Upper lobe of left lung (tissue), 6 donors: ENCODE data around the gene IQUB. TPM values are rescaled to one million over a fixed set of nuclear protein-coding genes. Genes with fewer than 3 reads are reported as not detected.

ENCODE experiments used
- ATAC-seq, 2 donors: fragments of 200-7000 bp; cut with Tn5 transposase; one replicate each; pipeline ENCODE4 v1.9.1; 2022; ENCODE audit warnings: mild to moderate bottlenecking in 2 of 2, moderate library complexity in 2 of 2; ENCODE audit not compliant: low FRiP score in 2 of 2
- DNase-seq, 2 donors: peaks; one replicate each; pipeline ENCODE4 v3.0.0-alpha.2; 2019 to 2020
- H3K27ac ChIP-seq, 4 donors: fragments of 200-600 bp; sonication (generic); one replicate each; pipeline ENCODE4 v1.5.1; 2016 to 2019
- H3K27me3 ChIP-seq, 4 donors: fragments of 200-600 bp; sonication (generic); one replicate each; pipeline ENCODE4 v1.5.1; 2017 to 2019
- H3K36me3 ChIP-seq, 4 donors: fragments of 200-600 bp; sonication (generic); one replicate each; pipeline ENCODE4 v1.5.1; 2016 to 2019
- H3K4me1 ChIP-seq, 4 donors: fragments of 200-600 bp; sonication (generic); one replicate each; pipeline ENCODE4 v1.5.1; 2018 to 2019
- H3K4me3 ChIP-seq, 4 donors: fragments of 200-600 bp; sonication (generic); one replicate each; pipeline ENCODE4 v1.5.1; 2017 to 2019; ENCODE audit warnings: mild to moderate bottlenecking in 2 of 4, moderate library complexity in 1 of 4
- H3K9me3 ChIP-seq, 4 donors: fragments of 200-600 bp; sonication (generic); one replicate each; pipeline ENCODE4 v1.5.1; 2018 to 2019
- EP300 ChIP-seq, 4 donors: sonication (generic); formaldehyde crosslinking; IDR thresholded peaks; one replicate each; pipeline ENCODE4 v1.5.1; 2017; ENCODE audit warnings: antibody characterized with exemption in 4 of 4, control low read depth in 2 of 4
- POLR2A ChIP-seq, 4 donors: fragments of 450-650 bp; IDR thresholded peaks; one replicate each; pipeline ENCODE4 v1.5.1; 2016 to 2017; ENCODE audit warnings: antibody characterized with exemption in 4 of 4, mild to moderate bottlenecking in 2 of 4
- POLR2AphosphoS5 ChIP-seq, 2 donors: sonication (generic); formaldehyde crosslinking; IDR thresholded peaks; one replicate each; pipeline ENCODE4 v1.5.1; 2017; ENCODE audit warnings: antibody characterized with exemption in 2 of 2
- WGBS, 2 donors: methylation state at CpG; one replicate each; pipeline ENCODE4 v1.1.5; 2017 to 2018; 5-methylcytosine and 5-hydroxymethylcytosine counted together
- total RNA-seq, 6 donors: library from RNA; depleted of rRNA in 4 of 6; stranded (reverse); fragments of >200 nt in 4 of 6; gene quantifications; one replicate each; pipeline versions ENCODE4 v1.1.0 to v1.2.1, GENCODE V29; 2016 to 2021
- TF ChIP-seq, protein P1 (sequence below), 6 experiments: fragments of 450-650 bp in 4 of 6; fragments of 200-600 bp in 2 of 6; sonication (generic) in 2 of 6; IDR thresholded peaks; one replicate each; pipeline ENCODE4 v1.5.1; 2016 to 2019; ENCODE audit warnings: antibody characterized with exemption in 6 of 6
- donor health status: DM: no; HTN: no; CAD: no; lungs with moderate emphysema.
- donor health status: DM: no; HTN: yes; CAD: no; lungs with severe emphysema.

IQUB gene
- total RNA-seq, result 10 to 100 TPM in 1 of 6 donors, 1 to 10 TPM in 3, under 1 TPM in 2; 0.66 to 19.7 (median 2.0) TPM

DNA sequence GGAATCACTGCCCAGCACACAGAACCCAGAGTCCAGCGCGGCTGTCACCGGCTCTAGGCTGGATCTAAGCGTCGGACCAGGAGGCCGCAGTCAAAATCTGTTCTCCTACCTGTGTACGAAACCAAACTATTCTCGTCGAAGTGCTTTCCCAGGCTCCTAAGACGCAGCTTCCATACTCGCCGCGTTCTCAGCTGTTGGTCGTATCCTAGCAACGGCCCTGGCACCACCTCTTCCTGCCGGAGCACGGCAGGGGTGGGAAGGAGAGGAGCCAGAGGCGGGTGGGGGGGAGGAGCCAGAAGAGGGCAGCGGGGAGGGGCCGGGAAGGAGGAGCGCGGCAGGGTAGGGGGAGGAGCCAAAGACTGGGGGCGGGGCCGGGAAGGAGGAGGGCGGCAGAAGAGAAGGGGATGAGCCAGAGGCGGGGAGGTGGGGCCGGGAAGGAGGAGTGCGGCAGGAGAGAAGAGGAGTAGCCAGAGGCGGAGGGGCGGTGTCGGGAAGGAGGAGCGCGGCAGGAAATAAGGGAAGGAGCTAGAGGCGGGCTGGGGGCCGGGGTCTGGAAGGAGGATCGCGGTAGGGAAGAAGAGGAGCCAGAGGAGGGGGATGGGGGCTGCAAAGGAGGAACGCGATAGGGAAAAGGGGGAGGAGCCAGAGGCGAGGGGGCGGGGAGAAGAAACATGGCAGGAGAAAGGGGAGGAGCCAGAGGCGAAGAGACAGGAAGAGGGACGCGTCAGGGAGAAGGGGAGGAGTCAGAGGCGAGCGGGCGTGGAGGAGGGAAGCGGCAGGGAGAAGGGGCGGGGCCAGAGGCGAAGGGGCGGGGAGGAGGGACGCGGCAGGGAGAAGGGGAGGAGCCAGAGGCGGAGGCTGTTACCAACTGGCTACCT lies at the start of gene IQUB:
Gene IQUB (minus strand): TSS at position 213 of the 878 bp plus-strand sequence. CDS start 22,255 bp downstream, outside the sequence.
- WGBS, 2 donors, result 1% methylated on average over 49 to 51 of the region's 54 CpGs

DNA sequence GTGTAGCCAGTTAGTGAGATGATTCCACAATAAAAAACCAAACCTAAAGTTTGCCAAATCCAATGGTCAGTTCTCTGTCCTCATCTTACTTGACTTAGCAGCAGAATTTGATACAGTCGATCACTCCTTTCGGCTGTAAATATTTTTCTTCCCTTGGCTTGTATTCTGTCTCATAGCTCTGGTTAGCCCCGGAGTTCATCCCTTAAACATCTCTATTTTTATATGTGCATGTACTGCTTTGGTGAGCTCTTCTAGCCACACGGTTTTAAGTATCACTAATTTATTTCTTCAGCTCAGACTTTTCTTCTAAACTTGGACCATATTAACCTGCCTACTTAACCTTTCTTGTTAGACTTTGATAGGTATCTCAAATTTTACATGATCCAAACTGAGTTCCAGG lies 49.4 kb upstream of the IQUB start:
- Histone ChIP-seq H3K9me3 (no peaks in the 10 kb centered on the region), H3K4me1 (no peaks in the 10 kb centered on the region), H3K27me3 (no peaks in the 10 kb centered on the region), H3K27ac (no peak overlapping the region), H3K36me3 (no peaks in the 10 kb centered on the region), H3K4me3 (no peak overlapping the region)
- no peak for DNase-seq
- 84 to 93% methylated on average over 4 of the region's 4 CpGs for WGBS, 2 donors
- TF ChIP-seq POLR2A (IDR thresholded peaks at IDR 0.05), result no peak
- no peak for TF ChIP-seq POLR2AphosphoS5 (IDR thresholded peaks at IDR 0.05)
- no peak for ATAC-seq

More for the DNA sequence above, at the start of gene IQUB:
- peak within 1 kb of the TSS; percentile 84 to 94 (median 86) for H3K27ac ChIP-seq
- H3K9me3 ChIP-seq, result no peaks in the 10 kb centered on the region
- TF ChIP-seq POLR2A (IDR thresholded peaks at IDR 0.05), result peak in 1 of 4 donors; percentile 69
- TF ChIP-seq, protein P1, sequence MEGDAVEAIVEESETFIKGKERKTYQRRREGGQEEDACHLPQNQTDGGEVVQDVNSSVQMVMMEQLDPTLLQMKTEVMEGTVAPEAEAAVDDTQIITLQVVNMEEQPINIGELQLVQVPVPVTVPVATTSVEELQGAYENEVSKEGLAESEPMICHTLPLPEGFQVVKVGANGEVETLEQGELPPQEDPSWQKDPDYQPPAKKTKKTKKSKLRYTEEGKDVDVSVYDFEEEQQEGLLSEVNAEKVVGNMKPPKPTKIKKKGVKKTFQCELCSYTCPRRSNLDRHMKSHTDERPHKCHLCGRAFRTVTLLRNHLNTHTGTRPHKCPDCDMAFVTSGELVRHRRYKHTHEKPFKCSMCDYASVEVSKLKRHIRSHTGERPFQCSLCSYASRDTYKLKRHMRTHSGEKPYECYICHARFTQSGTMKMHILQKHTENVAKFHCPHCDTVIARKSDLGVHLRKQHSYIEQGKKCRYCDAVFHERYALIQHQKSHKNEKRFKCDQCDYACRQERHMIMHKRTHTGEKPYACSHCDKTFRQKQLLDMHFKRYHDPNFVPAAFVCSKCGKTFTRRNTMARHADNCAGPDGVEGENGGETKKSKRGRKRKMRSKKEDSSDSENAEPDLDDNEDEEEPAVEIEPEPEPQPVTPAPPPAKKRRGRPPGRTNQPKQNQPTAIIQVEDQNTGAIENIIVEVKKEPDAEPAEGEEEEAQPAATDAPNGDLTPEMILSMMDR (IDR thresholded peaks at IDR 0.05), result no peak
- TF ChIP-seq POLR2AphosphoS5 (IDR thresholded peaks at IDR 0.05), result peak in 1 of 2 donors; percentile 73
- peak within 1 kb of the TSS; percentile 51 to 64 (median 59) for H3K4me3 ChIP-seq
- no peaks in the 10 kb centered on the region for H3K36me3 ChIP-seq
- ATAC-seq (peak; percentile 98 to 100), DNase-seq (peak; percentile 95 to 99)
- no peaks in the 10 kb centered on the region for H3K27me3 ChIP-seq
- H3K4me1 ChIP-seq, result peaks cover 7 to 11% (median 9%) of the 10 kb centered on the region in 4 donors

DNA sequence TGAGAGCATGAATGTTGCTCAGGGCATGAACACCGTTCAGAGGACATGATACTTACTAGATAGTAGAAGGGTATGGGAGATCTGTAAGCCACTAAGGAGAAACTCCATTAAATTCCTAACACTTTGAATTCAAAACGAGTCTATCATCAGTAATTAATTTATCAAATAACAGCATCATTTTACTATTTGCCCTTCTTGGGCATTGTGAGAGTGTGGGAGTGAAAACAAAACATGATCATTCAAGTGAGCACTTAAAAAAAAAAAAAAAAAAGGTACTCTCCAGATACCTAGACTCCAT lies 46.7 kb upstream of the IQUB start:
- DNase-seq, result no peak
- H3K27ac ChIP-seq, result no peak overlapping the region
- H3K4me3 ChIP-seq, result no peak overlapping the region
- TF ChIP-seq EP300 (IDR thresholded peaks at IDR 0.05), result no peak
- TF ChIP-seq, protein P1 (IDR thresholded peaks at IDR 0.05), result peak in 1 of 6 experiments; percentile 0
- H3K4me1 ChIP-seq, result no peaks in the 10 kb centered on the region
- no peak for ATAC-seq
- WGBS, 2 donors, result 26 to 28% methylated on average over 2 of the region's 2 CpGs
- H3K9me3 ChIP-seq, result no peaks in the 10 kb centered on the region
- no peaks in the 10 kb centered on the region for H3K27me3 ChIP-seq
- H3K36me3 ChIP-seq, result no peaks in the 10 kb centered on the region

DNA sequence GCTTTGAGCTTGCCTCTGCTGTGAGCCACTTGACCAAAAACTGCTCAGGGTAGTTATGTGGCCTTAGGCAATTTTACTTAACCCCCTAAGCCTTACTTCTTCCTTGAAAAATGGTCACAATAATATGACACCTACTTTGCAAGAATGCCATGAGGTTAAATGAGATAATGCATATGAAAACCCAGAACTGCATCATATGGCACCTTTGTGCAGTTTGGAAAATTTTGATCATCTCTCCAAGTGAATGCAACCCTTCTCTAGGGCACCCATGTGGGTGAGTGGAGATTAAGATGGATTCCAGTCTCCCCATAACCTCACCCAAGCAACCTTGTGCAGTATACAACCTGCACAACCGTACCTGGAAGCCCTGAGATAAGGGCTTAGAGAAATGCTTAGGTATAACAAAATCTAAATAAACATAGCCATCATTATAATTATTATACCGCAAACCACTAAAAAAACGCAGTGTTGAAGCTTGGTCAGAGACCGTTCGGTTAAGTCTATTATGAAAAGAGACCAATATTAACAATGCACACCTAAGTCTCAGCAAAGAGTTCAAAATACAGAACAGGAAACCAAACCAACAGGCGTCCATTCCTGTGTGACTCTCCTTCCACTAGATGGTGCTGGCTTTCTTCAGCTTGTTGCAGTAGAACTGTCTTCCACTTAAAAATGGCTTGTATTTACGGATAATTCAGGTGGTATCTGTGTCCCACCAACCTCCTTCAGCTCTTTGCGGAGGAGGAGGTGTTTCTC lies 46.2 kb upstream of the IQUB start:
- no peak overlapping the region for H3K4me3 ChIP-seq
- H3K4me1 ChIP-seq, result no peaks in the 10 kb centered on the region
- TF ChIP-seq EP300 (IDR thresholded peaks at IDR 0.05) (no peak), POLR2AphosphoS5 (IDR thresholded peaks at IDR 0.05) (no peak)
- TF ChIP-seq, protein P1 (IDR thresholded peaks at IDR 0.05), result peak in 4 of 6 experiments; percentile 28 to 38 (median 35)
- ATAC-seq (peak in 1 of 2 donors; percentile 55), DNase-seq (no peak)
- 34 to 37% methylated on average over 8 of the region's 8 CpGs for WGBS, 2 donors
- H3K27ac ChIP-seq, result no peak overlapping the region
- no peaks in the 10 kb centered on the region for H3K9me3 ChIP-seq
- H3K36me3 ChIP-seq, result no peaks in the 10 kb centered on the region
- no peaks in the 10 kb centered on the region for H3K27me3 ChIP-seq

DNA sequence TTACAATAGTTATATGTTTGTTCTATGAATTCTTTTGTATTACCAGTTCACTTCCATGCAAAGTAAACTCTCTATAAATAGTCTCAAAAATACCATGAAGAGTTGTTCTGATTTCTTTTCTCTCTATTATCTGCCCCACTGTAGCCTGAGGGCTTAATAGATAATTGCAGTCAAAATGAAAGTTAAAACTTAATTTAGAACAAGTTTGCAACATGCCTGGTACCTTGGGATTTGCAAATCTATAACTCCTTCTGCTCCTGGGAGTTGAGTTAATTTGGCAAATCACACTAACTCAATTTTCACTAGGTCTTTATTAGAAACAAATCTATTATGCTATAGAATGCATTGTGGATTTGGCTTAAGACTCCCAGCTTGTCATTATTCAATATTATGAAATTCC lies 45.0 kb upstream of the IQUB start:
- TF ChIP-seq, protein P1 (IDR thresholded peaks at IDR 0.05), result no peak
- TF ChIP-seq POLR2A (IDR thresholded peaks at IDR 0.05), result no peak
- TF ChIP-seq POLR2AphosphoS5 (IDR thresholded peaks at IDR 0.05), result no peak
- TF ChIP-seq EP300 (IDR thresholded peaks at IDR 0.05), result no peak
- DNase-seq (no peak), ATAC-seq (no peak)
- no peaks in the 10 kb centered on the region for H3K27me3 ChIP-seq
- no peaks in the 10 kb centered on the region for H3K4me1 ChIP-seq
- H3K9me3 ChIP-seq, result no peaks in the 10 kb centered on the region
- H3K36me3 ChIP-seq, result no peaks in the 10 kb centered on the region
- no peak overlapping the region for H3K4me3 ChIP-seq
- no peak overlapping the region for H3K27ac ChIP-seq
